Endothelial cell of umbilical vein (primary cell): ENCODE results near the gene TNRC6B.

Experiments used
- CTCF ChIP-seq, 2 donors: IDR thresholded peaks; 1 replicate in 1 of 2; 2 replicates in 1 of 2; pipeline ENCODE4 v1.5.1; 2011; ENCODE audit warnings: low read length in 2 of 2, mild to moderate bottlenecking in 2 of 2, moderate library complexity in 2 of 2, control low read depth in 1 of 2, inconsistent platforms in 1 of 2, low read depth in 1 of 2; ENCODE audit not compliant: insufficient read depth in 1 of 2; ENCODE audit errors: extremely low read depth in 1 of 2
- POLR2AphosphoS5 ChIP-seq: IDR thresholded peaks from 2 replicates; pipeline ENCODE4 v1.6.1; 2012; ENCODE audit warnings: low read depth, mild to moderate bottlenecking, control low read depth, low read length, moderate library complexity; ENCODE audit not compliant: insufficient read depth

DNA sequence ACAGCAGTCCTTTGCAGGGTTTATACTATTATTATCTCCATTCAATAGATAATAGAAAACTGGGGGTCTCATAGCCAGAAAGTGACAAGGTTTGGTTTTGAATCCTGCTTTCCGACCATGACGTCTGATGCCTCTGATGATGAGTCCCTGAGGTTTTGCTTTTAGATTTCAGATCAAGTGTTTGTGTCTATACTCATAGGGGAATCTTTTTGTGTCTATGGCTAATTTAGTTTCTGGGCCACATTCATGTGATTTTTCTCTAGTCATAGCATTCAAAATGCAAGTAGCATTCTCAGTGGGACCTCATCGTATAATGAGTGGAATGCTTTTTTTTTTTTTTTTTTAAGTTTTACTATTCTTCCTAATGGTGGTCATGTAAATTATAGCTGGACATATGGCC, 72.9 kb downstream of the TNRC6B start:
- TF ChIP-seq CTCF (IDR thresholded peaks at IDR 0.05; ENCODE audit: extremely low read depth in 1 of 2, insufficient read depth in 1 of 2, low read depth in 1 of 2, low read length in 2 of 2) (no peak), POLR2AphosphoS5 (no peak)
